HepG2 (cell line): ENCODE measurements around the gene PSKH1. TPM values are rescaled to one million over a fixed set of nuclear protein-coding genes. Genes with fewer than 3 reads are reported as not detected.
A peak's percentile ranks its signal among the peaks of the same experiment; 100 is the strongest.

ENCODE experiments used
- ATF1 ChIP-seq: IDR thresholded peaks from 2 replicates; pipeline ENCODE4 v1.6.1; 2016; ENCODE audit warnings: mild to moderate bottlenecking, control low read depth
- HNF4G ChIP-seq, 2 experiments: sonication (generic) in 1 of 2; formaldehyde crosslinking in 1 of 2; IDR thresholded peaks; 2 replicates each; pipeline versions ENCODE4 v1.4.0 to v1.6.1; 2011 to 2020; ENCODE audit warnings: borderline replicate concordance in 2 of 2, low read depth in 2 of 2, mild to moderate bottlenecking in 2 of 2, low read length in 1 of 2, missing genetic modification reagents in 1 of 2, moderate library complexity in 1 of 2
- IKZF4 ChIP-seq: sonication (generic); formaldehyde crosslinking; IDR thresholded peaks from 2 replicates; pipeline ENCODE4 v1.5.1; 2020; ENCODE audit warnings: borderline replicate concordance, mild to moderate bottlenecking, low read depth, missing genetic modification reagents; ENCODE audit errors: not compliant biosample characterization
- NCOA5 ChIP-seq: sonication (generic); formaldehyde crosslinking; IDR thresholded peaks from 2 replicates; pipeline ENCODE4 v1.4.0; 2020; ENCODE audit warnings: missing genetic modification reagents
- SMC3 ChIP-seq: IDR thresholded peaks from 2 replicates; pipeline ENCODE4 v1.6.1; 2011; ENCODE audit warnings: low read length, improper control_type of control experiment
- TP53 ChIP-seq: sonication (generic); formaldehyde crosslinking; conservative IDR thresholded peaks from 2 replicates; pipeline ENCODE4 v1.4.0; 2020; ENCODE audit warnings: missing genetic modification reagents
- ZNF3 ChIP-seq: IDR thresholded peaks from 2 replicates; pipeline ENCODE4 v1.7.0; 2017; ENCODE audit warnings: inconsistent platforms
- ZNF446 ChIP-seq: sonication (generic); formaldehyde crosslinking; IDR thresholded peaks from 2 replicates; pipeline ENCODE4 v1.5.0; 2020; ENCODE audit warnings: mild to moderate bottlenecking, missing genetic modification reagents
- ZNF713 ChIP-seq: sonication (generic); formaldehyde crosslinking; IDR thresholded peaks from 2 replicates; pipeline ENCODE4 v1.4.0; 2020; ENCODE audit warnings: mild to moderate bottlenecking, missing genetic modification reagents
- ZNF747 ChIP-seq: sonication (generic); formaldehyde crosslinking; IDR thresholded peaks from 2 replicates; pipeline ENCODE4 v1.8.1; 2023; ENCODE audit warnings: missing genetic modification reagents, mild to moderate bottlenecking, borderline replicate concordance
- polyA plus RNA-seq, 8 experiments: library from polyadenylated mRNA; depleted of rRNA in 3 of 8; stranded (reverse) in 7 of 8; unstranded in 1 of 8; fragments of >200 nt; fragmentation: Illumina TruSeq in 4 of 8; extraction: Trizol in 4 of 8; gene quantifications; 2 replicates each; pipeline versions ENCODE4 v1.2.1 to v1.2.3, GENCODE V29; 2011 to 2016; ENCODE audit warnings: low read depth in 4 of 8, missing spikeins in 1 of 8, mixed read lengths in 1 of 8; ENCODE audit not compliant: insufficient read depth in 1 of 8
- total RNA-seq, 5 experiments: library from RNA; depleted of rRNA; stranded (reverse); fragments of >200 nt; fragmentation: Illumina TruSeq; extraction: Trizol; gene quantifications; 2 replicates each; pipeline ENCODE4 v1.2.3, GENCODE V29; 2016; ENCODE audit warnings: low read depth in 1 of 5
- TF ChIP-seq, protein P1 (sequence below): sonication (generic); formaldehyde crosslinking; IDR thresholded peaks from 2 replicates; pipeline ENCODE4 v1.4.0; 2020; ENCODE audit warnings: missing genetic modification reagents
- TF ChIP-seq, protein P2 (sequence below): sonication (generic); formaldehyde crosslinking; IDR thresholded peaks from 2 replicates; pipeline ENCODE4 v1.4.0; 2020; ENCODE audit warnings: mild to moderate bottlenecking, missing genetic modification reagents
- TF ChIP-seq, protein P3 (sequence below): fragments of 450-650 bp; IDR thresholded peaks from 2 replicates; pipeline ENCODE4 v1.6.1; 2017; ENCODE audit warnings: mild to moderate bottlenecking
- TF ChIP-seq, protein P4 (sequence below), 2 experiments: sonication (generic) in 1 of 2; formaldehyde crosslinking in 1 of 2; IDR thresholded peaks; 2 replicates each; pipeline versions ENCODE4 v1.6.1 to v1.9.0; 2014 to 2022; ENCODE audit warnings: antibody characterized with exemption in 1 of 2, borderline replicate concordance in 1 of 2, inconsistent platforms in 1 of 2, low read depth in 1 of 2, missing genetic modification reagents in 1 of 2

Gene PSKH1
- total and polyA plus RNA-seq, 2 of the 13 experiments (the other 11 are each of a cell fraction or from before 2014, with no cell fraction given): 8.4 to 19.1 TPM

DNA sequence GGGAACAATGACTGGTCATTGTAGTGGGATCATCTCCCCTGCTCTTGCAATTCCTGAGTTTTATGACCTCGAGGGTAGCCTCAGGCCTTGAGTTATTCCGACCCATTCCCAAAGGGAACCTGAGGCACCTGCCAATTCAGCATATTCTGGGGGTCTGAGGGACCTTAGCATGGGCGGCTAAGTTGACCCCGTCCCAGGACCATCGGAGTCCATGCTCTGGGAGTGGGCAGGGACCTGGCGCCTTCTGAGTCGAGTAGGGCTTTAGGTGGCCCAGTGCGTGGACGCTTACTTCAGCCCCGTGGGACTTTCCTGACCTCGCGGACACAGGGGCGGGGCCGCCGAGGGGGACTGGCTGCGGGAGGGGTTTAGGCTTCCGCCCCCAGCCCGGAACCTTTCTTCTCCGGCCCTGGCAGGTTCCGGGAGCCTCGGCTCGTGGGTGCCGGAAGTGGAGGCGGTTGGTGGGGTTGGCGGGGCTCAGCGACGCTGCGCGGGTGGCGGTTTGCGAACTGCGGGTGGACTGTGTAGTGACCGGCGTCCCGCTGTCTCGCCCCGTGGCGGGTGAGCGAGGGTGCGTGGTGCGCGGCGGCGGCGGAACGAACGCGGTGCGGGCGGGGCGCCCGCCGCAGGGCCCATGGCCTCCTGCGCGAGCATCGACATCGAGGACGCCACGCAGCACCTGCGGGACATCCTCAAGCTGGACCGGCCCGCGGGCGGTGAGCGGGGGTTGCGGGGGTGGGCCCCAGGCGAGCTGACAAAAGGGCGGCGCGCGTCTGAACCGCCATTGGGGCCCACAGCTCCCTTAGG lies 20.2 kb upstream of the PSKH1 start, which contains the start of gene EDC4 (continued):
- TF ChIP-seq ZNF3 (CRISPR knock-in tag) (no peak; the same call in 1 of the 2 replicates), ATF1 (no peak), SMC3 (no peak), ZNF747 (CRISPR knock-in tag) (peak; percentile 98), IKZF4 (peak; percentile 76), NCOA5 (CRISPR knock-in tag) (no peak), ZNF446 (CRISPR knock-in tag) (peak; percentile 81; the same call in 1 of the 2 replicates), TP53 (CRISPR knock-in tag) (peak; percentile 62; the same call in 1 of the 2 replicates), ZNF713 (CRISPR knock-in tag) (peak; percentile 92; the same call in 1 of the 2 replicates), HNF4G (IDR thresholded peaks at IDR 0.05; ENCODE audit: borderline replicate concordance, low read depth, low read length) (no peak), HNF4G (CRISPR knock-in tag; IDR thresholded peaks at IDR 0.05; ENCODE audit: borderline replicate concordance, low read depth) (peak; percentile 67)
- TF ChIP-seq, protein P1, sequence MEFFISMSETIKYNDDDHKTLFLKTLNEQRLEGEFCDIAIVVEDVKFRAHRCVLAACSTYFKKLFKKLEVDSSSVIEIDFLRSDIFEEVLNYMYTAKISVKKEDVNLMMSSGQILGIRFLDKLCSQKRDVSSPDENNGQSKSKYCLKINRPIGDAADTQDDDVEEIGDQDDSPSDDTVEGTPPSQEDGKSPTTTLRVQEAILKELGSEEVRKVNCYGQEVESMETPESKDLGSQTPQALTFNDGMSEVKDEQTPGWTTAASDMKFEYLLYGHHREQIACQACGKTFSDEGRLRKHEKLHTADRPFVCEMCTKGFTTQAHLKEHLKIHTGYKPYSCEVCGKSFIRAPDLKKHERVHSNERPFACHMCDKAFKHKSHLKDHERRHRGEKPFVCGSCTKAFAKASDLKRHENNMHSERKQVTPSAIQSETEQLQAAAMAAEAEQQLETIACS: no peak
- TF ChIP-seq, protein P2, sequence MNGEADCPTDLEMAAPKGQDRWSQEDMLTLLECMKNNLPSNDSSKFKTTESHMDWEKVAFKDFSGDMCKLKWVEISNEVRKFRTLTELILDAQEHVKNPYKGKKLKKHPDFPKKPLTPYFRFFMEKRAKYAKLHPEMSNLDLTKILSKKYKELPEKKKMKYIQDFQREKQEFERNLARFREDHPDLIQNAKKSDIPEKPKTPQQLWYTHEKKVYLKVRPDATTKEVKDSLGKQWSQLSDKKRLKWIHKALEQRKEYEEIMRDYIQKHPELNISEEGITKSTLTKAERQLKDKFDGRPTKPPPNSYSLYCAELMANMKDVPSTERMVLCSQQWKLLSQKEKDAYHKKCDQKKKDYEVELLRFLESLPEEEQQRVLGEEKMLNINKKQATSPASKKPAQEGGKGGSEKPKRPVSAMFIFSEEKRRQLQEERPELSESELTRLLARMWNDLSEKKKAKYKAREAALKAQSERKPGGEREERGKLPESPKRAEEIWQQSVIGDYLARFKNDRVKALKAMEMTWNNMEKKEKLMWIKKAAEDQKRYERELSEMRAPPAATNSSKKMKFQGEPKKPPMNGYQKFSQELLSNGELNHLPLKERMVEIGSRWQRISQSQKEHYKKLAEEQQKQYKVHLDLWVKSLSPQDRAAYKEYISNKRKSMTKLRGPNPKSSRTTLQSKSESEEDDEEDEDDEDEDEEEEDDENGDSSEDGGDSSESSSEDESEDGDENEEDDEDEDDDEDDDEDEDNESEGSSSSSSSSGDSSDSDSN (CRISPR knock-in tag): peak; percentile 84
- TF ChIP-seq, protein P3, sequence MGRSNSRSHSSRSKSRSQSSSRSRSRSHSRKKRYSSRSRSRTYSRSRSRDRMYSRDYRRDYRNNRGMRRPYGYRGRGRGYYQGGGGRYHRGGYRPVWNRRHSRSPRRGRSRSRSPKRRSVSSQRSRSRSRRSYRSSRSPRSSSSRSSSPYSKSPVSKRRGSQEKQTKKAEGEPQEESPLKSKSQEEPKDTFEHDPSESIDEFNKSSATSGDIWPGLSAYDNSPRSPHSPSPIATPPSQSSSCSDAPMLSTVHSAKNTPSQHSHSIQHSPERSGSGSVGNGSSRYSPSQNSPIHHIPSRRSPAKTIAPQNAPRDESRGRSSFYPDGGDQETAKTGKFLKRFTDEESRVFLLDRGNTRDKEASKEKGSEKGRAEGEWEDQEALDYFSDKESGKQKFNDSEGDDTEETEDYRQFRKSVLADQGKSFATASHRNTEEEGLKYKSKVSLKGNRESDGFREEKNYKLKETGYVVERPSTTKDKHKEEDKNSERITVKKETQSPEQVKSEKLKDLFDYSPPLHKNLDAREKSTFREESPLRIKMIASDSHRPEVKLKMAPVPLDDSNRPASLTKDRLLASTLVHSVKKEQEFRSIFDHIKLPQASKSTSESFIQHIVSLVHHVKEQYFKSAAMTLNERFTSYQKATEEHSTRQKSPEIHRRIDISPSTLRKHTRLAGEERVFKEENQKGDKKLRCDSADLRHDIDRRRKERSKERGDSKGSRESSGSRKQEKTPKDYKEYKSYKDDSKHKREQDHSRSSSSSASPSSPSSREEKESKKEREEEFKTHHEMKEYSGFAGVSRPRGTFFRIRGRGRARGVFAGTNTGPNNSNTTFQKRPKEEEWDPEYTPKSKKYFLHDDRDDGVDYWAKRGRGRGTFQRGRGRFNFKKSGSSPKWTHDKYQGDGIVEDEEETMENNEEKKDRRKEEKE: no peak
- TF ChIP-seq, protein P4, sequence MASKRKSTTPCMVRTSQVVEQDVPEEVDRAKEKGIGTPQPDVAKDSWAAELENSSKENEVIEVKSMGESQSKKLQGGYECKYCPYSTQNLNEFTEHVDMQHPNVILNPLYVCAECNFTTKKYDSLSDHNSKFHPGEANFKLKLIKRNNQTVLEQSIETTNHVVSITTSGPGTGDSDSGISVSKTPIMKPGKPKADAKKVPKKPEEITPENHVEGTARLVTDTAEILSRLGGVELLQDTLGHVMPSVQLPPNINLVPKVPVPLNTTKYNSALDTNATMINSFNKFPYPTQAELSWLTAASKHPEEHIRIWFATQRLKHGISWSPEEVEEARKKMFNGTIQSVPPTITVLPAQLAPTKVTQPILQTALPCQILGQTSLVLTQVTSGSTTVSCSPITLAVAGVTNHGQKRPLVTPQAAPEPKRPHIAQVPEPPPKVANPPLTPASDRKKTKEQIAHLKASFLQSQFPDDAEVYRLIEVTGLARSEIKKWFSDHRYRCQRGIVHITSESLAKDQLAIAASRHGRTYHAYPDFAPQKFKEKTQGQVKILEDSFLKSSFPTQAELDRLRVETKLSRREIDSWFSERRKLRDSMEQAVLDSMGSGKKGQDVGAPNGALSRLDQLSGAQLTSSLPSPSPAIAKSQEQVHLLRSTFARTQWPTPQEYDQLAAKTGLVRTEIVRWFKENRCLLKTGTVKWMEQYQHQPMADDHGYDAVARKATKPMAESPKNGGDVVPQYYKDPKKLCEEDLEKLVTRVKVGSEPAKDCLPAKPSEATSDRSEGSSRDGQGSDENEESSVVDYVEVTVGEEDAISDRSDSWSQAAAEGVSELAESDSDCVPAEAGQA (IDR thresholded peaks at IDR 0.05; ENCODE audit: low read depth): peak; percentile 78; the same call in 1 of the 2 replicates
- TF ChIP-seq, protein P4 (CRISPR knock-in tag; IDR thresholded peaks at IDR 0.05; ENCODE audit: borderline replicate concordance): no peak
